Stimulated activated CD8-positive, alpha-beta memory T cell treated with anti-CD3 and anti-CD28 coated beads, Interleukin-4, amount 100 ng/mL, for 1 hour (primary cell): Measurements from ENCODE around the gene RPL34.
"Not testable (repeated sequence)": the region's sequence is repeated elsewhere in the genome, so short reads cannot be mapped to it uniquely, and the experiment has no call there.

ENCODE experiments used
- DNase-seq, 2 donors: peaks; one replicate each; pipeline ENCODE4 v3.0.0-alpha.2; 2020; ENCODE audit warnings: low read depth in 2 of 2, low spot score in 1 of 2

The RPL34 gene

GRCh38 chr4:108620101-108620932 is at the start of gene RPL34:
Gene RPL34, plus strand, starts transcription at chr4:108620576. Its CDS starts 1,384 bp downstream, at chr4:108621960.
- DNase-seq, result peak; percentile 92

GRCh38 chr4:108570993-108571569 is 49.3 kb upstream of the RPL34 start:
- DNase-seq, result no peak

GRCh38 chr4:108574402-108574801 is 46.0 kb upstream of the RPL34 start:
- no peak for DNase-seq

GRCh38 chr4:108581083-108581482 is 39.3 kb upstream of the RPL34 start:
- no peak for DNase-seq

- no peak for DNase-seq
Measured at GRCh38 chr4:108586778-108587177, 33.6 kb upstream of the RPL34 start.

GRCh38 chr4:108588878-108589277 is 31.5 kb upstream of the RPL34 start:
- DNase-seq, result no peak

GRCh38 chr4:108589961-108590360 is 30.4 kb upstream of the RPL34 start:
- no peak for DNase-seq

GRCh38 chr4:108590776-108591175 is 29.6 kb upstream of the RPL34 start:
- no peak for DNase-seq

- no peak for DNase-seq
Measured at GRCh38 chr4:108592674-108592986, 27.7 kb upstream of the RPL34 start.

- DNase-seq, result not testable (repeated sequence)
Measured at GRCh38 chr4:108594296-108594695, 26.1 kb upstream of the RPL34 start.

- no peak for DNase-seq
Measured at GRCh38 chr4:108596344-108596743, 24.0 kb upstream of the RPL34 start.

GRCh38 chr4:108601106-108601505 is 19.3 kb upstream of the RPL34 start:
- no peak for DNase-seq

- no peak for DNase-seq
Measured at GRCh38 chr4:108601532-108601931, 18.8 kb upstream of the RPL34 start.

GRCh38 chr4:108602163-108602562 is 18.2 kb upstream of the RPL34 start:
- no peak for DNase-seq

- no peak for DNase-seq
Measured at GRCh38 chr4:108607079-108607815, 13.1 kb upstream of the RPL34 start.

- DNase-seq, result no peak
Measured at GRCh38 chr4:108611365-108611764, 9.0 kb upstream of the RPL34 start.

- no peak for DNase-seq
Measured at GRCh38 chr4:108612365-108612764, 8.0 kb upstream of the RPL34 start.

GRCh38 chr4:108619372-108620100 is 840 bp upstream of the RPL34 start:
- no peak for DNase-seq

- DNase-seq, result no peak
Measured at GRCh38 chr4:108620933-108621905, 843 bp downstream of the RPL34 start.

- DNase-seq, result no peak
Measured at GRCh38 chr4:108622022-108622421, 1.6 kb downstream of the RPL34 start.
